HTR-8/SVneo (cell line): Measurements from ENCODE around the gene OR2V2.
A peak's percentile ranks its signal among the peaks of the same experiment; 100 is the strongest.
"Not testable (repeated sequence)": the region's sequence is repeated elsewhere in the genome, so short reads cannot be mapped to it uniquely, and the experiment has no call there.

Experiments used
- DNase-seq: peaks from one replicate; pipeline ENCODE4 v3.0.0; 2011; ENCODE audit warnings: low spot score, mixed read lengths; ENCODE audit not compliant: insufficient read length
- FAIRE-seq: peaks from 2 replicates; lab custom pipeline; 2011; peaks lifted over from hg19 to GRCh38; lab: Jason Lieb, UNC

The OR2V2 gene

DNA sequence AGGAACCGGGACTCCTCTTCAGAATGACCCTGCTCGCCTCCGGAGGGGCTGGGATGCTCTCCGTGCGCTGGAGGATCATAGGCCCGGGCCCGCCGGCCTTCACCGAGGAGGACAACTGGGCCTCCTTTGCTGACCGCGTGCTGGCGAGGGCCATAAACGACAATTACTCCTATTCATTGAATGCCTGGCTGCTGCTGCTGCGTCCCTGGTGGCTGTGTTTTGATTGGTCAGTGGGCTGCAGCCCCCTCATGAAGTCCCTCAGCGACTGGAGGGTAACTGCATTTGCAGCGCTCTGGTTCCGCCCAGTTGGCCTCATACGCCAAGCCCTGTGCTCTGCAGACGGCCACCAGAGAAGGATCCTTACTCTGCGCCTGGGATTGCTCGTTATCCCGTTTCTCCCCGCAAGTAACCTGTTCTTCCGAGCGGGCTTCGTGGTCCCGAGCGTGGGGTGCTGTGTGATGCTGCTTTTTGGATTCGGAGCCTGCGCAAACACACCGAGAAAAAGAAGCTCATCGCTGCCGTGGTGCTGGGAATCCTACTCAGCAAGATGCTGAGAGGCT, 33.0 kb upstream of the OR2V2 start:
- FAIRE-seq (no peak), DNase-seq (no peak)

DNA sequence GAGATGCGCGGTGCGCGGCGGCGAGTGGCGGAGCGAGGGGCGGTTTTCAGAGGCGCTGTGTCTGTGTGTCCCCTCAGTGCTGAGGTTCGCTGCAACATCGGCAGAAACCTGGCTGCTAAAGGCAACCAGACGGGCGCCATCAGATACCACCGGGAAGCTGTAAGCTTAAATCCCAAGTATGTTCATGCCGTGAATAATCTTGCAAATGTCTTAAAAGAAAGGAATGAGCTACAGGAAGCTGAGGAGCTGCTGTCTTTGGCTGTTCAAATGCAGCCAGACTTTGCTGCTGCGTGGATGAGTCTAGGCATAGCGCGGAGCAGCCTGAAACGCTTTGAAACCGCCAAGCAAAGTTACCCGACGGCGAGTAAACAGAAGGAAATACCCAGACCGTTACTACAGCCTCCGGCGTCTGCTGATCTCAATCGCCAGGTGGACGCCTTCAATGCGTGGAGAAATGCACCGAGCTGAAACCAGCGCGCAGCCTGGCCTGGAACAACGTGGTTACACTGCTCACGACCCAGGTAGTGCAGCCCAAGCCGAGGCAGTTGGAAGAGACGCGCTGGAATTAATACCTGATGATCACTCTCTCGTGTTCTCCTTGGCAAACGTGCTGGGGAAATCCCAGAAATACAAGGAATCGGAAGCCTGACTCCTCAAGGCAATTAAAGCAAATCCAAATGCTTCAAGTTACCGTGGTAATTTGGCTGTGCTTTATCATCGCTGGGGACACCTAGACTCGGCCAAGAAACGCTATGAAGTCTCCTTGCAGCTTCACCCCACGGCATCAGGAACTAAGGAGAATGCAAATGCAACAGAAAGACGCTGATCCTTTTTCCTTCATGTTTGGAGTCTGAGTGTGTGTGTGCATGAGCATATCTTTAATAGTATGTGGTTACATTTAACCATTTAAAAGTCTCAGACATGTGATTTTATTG, 32.3 kb upstream of the OR2V2 start:
- peak; percentile 21 for DNase-seq
- FAIRE-seq: peak; percentile 69

DNA sequence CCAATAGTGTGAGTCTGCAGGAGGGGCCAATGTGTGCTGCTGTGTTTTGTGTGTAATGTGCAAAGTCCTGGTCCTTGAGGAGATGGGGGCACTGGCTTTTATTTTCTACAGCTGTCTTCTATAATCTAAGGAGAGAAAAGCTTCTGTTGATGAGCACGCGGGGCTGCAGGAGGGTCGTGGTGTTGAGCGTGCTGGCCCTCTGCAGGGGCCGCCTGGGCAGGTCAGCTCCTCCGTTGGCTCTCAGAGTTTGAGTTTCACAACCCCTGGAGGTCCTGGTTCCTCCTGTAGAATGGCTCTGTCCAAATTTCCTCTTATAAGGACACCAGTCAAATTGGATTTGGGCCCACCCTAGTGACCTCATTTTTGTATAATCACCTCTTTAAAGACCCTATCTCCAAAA, 29.0 kb upstream of the OR2V2 start:
- no peak for FAIRE-seq
- no peak for DNase-seq

DNA sequence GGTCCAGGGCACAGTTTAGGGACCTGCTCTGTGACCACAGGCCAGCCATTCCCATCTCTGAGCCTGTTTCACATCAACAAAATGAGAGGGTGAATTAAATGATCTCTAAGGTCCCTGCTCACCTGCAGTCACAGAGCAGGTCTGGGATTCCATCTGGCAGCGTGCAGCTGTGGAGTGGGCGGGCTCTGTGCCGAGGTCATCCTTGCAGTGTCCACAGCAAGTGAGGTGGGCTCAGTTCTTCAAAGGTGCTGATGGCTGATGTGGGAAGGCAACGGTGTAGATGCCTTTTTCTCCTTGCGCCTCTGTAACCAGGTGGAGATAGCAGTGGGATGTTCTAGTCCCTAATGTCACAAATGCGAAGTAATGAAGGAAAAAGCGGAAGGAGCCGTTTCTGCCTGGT, 28.3 kb upstream of the OR2V2 start:
- FAIRE-seq (no peak), DNase-seq (no peak)

DNA sequence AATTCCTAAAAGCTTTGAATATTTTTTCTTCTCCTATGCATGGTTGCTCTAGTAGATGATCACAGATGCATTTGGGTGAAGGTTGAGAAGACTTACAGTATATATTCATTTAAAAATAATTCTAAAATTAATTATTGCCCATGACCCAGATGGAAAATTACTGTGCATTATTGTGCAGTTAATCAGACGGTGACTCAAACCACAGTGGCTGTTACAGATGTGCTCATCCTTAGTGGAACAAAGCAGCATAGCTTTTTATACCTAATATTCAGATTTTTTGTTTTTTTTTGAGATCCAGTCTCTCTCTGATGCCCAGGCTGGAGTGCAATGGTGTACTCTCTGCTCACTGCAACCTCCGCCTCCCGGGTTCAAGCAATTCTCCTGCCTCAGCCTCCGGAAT, 27.1 kb upstream of the OR2V2 start:
- FAIRE-seq: no peak
- no peak for DNase-seq

DNA sequence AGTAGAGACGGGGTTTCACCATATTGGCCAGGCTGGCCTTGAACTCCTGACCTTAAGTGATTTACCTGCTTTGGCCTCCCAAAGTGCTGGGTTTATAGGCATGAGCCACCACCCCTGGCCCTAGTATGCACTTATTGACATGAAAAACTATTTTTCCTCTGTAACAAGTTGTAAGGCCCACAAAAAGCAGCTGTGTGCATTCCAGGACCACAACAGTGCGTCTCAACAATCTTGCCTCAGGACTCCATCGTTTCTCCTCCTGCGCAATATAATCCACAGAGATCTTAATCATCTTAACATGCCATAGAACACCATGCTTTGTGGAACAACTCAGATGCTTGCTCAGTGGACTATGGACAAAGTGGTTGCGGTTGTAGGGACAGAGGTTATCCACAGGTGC, 26.6 kb upstream of the OR2V2 start:
- no peak for FAIRE-seq
- no peak for DNase-seq

DNA sequence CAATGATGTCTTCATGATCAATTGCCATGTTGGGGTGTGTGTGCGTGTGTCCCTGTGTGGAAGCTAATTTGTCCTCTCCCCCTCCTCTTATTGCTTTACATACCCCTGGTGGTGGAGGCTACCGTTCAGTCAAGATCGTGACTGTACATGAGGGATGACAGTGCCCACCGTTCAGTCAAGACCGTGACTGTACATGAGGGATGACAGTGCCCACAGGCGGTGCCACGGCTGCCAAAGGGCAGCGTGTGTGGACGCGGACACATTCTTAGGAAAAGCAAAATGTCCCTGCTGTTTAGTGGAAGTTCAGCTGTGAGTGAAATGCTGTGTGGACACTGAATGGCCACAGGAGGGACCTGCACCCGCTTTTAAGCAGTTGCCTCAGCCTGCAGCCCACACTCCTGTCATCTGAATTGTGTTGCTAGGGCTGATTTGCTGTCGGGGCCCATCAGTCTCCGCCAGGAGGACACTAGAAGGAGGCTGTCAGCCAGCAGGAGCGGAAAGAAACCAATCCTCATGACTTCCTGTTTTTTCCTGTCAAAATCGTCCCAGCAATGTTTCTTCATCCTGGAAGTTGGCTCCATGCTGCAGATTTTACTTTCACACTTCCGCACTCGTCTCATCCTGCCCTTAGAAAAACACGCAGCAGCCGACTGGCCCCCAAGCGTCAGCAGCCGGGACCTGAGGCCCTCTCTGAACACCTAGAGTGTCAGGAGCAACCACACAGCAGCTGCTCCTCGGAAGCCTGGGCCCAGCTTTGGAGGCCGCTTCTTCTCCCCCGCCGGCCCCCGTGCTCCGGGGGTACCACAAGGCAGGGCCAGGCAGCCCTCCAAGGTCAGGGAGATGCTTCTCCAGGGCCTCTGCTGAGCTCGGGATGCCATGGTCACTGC, 25.5 kb upstream of the OR2V2 start:
- DNase-seq (no peak), FAIRE-seq (no peak)

DNA sequence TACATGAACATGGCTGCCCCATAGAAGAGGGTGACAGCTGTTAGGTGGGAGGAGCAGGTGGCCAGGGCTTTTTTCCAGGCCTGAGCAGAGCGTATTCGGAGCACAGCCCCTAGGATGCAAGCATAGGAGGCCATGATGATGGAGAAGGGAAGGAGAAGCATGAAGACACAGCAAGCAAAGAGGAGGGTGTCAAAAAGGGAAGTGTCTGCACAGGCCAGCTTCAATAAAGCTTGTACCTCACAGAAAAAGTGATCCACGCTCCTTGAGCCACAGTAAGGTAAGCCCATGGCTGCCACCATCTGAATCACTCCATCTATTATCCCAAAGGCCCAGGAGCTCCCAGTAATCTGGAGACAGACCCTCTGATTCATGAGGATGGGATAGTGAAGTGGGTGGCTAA, 22.9 kb upstream of the OR2V2 start:
- no peak for DNase-seq
- no peak for FAIRE-seq

DNA sequence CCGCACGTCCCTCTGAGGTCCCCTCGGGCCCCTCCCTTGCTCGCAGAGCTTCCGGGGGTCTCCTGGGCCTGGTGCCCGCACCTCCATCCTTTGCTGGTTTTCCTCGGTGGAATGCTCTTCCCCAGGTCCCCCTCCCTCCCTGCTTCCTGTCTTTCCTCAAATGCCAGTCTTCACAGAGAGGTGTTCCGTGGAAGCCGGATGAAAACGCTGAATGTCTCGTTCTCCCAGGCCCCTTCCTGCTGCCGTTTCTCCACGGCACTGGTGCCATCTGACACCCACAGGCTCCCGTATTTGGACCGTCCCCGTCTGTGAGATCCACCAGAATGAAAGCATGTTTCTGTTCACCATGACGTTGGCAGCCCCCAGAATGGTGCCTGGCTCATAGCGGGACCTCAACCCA, 20.5 kb upstream of the OR2V2 start:
- FAIRE-seq (no peak), DNase-seq (no peak)

DNA sequence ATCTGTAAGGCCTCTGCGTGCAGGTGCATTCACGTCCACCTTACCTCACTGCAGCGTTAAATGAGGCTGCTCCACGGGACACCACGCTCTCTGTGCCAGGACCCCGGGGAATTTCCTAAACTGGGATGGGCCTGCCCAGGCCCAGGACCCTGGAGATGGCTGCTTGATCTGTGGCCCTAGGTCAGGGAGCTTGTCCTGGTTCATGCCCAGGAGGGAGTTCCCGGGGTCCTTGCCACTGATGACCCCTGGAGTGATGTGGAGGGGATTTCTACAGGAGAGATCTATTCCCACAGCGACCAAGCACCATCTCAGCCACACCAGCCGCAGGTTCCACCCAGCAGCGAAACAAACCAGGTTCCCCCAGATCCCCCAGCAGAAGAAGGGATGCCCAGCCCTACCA, 19.9 kb upstream of the OR2V2 start:
- FAIRE-seq: no peak
- DNase-seq: no peak

DNA sequence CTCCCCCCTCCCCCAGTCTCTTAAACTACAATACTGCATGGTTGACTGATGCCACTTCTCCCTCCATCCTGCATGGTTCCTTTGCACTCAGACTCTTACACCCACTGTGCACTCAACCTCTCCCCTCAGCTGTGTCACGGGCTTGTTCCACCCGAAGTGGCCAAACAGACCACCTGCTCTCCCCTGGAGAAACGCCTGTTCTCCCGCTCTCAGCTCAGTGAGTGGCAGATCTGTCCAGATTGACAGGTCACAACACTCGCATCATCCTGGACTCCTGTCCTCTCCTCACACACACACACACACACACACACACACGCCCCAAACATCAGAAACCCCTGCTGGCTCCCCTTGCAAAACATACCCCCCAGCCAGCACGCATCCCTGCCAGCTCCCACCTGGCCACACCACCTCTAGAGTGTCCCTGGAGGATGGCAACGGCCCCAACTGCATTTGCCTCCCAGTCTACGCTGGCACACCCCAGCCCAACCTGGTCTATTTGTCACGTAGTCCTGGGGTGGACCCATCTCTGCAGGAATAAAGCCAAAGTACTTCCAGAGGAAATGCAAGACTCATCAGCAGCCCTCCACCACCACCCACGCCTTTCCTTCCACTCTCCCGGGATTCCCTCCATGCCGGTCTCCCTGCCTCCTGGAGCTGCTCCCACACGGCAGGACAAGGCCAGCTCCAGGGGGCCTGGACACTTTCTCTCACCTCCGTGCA, 19.3 kb upstream of the OR2V2 start:
- DNase-seq (no peak), FAIRE-seq (no peak)

DNA sequence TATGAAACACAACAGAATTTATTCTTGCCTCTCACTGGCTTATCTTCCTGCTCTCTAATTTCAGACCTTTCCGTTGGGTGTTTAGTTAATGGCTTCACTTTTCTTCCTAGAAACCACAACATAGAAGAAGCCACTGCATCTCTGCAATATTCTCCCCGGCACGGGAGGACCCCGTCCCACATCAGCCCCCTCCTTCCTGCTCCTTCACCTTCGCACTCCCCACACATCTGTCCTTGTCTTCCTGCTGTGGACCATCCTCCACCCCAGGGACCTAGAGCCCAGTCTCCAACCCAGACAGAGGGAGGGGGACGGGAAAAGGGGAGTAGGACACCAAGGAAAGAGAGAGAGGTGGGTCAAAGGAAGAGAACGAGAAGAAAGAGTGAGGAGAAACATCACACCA, 17.8 kb upstream of the OR2V2 start:
- DNase-seq: no peak
- FAIRE-seq: no peak

DNA sequence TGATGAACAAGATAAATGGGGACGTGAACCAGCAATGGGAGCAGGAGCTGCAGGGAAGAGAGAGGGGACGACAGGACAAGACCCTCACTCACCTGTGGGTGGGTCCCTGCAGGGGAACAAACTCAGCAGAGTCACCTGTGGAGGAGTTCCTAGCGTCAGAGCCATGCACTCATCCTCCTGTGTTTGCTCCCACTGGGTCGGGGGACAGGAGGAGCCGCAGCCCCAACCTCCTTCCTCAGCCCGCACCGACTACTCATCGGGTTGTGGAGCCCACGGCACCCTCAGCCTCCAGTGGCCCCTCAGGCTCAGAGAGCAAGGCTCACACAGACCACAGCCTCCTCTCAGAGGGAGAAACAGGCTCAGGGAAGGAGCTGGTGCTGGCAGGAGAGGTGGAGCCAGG, 17.3 kb upstream of the OR2V2 start:
- DNase-seq, FAIRE-seq: not testable (repeated sequence)

DNA sequence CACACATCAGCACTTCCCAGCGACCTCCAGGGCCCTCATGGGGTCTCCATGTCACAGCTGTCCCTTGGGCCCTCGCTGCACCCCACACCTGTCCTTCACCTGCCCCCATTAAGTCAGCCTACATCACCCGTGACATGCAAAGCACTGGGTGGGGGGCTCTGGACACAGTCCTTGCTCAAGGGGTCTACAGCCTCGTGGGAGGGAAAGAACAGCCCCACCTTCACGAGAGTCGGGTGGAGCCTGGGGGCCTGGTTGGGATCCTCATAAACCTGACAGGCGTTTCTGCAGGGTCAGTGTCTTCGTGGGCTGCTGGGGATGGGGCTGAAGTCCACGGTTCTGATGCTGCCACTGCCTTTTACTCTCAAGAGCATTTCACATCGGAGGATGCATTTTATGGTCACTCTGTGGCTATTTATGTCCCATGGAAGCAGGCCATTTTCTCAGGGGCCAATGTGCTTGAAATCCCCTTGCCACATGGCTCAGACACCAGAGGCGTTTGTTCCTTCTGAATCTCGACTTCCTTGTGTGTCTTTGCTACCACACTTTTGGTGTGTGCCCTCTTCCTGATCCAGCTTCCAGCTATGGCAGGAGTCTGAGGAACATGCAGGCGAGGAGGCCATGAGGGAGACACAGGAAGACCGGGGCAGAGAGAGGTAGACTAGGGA, 16.4 kb upstream of the OR2V2 start, which contains the start of gene OR2V1:
OR2V1 (minus strand) TSS at position 338 of the 665 bp plus-strand sequence. CDS start 5,865 bp downstream, outside the sequence.
- DNase-seq (no peak), FAIRE-seq (no peak)

DNA sequence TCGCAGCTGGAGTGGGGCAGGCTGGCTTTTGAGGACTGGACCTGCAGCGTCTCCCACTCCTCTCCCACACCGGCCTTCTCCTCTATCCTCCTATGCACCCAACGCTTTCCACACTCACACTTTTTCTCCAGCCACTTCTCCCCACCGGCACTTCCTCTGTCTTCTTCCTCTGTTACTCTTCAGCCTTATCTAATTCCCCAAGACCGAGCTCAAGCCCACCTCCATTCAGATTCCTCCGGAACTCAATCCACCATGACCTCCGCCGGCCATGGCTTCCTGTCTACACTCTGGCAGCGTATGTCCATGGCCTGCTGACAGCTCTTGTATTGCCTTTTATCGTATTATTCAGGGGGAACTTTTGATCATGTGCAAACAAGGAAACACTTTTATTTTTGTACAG, 15.9 kb upstream of the OR2V2 start:
- FAIRE-seq: no peak
- DNase-seq: no peak

DNA sequence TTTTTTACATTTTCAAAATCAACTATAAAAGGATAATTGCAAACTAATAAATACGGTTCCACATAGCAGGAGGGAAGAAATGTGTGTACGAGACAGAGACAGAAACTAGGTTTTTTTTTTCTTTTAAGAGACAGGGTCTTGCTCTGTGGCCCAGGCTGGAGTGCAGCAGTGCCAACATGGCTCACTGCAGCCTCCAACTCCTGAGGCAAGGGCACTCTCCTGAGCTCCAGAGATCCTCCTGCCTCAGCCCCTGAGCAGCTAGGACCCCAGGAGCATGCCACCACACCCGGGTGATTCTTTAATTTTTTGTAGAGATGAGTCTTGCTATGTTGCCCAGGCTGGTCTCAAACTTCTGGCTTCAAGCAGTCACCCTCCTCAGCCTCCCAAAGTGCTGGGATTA, 14.3 kb upstream of the OR2V2 start:
- FAIRE-seq: no peak

DNA sequence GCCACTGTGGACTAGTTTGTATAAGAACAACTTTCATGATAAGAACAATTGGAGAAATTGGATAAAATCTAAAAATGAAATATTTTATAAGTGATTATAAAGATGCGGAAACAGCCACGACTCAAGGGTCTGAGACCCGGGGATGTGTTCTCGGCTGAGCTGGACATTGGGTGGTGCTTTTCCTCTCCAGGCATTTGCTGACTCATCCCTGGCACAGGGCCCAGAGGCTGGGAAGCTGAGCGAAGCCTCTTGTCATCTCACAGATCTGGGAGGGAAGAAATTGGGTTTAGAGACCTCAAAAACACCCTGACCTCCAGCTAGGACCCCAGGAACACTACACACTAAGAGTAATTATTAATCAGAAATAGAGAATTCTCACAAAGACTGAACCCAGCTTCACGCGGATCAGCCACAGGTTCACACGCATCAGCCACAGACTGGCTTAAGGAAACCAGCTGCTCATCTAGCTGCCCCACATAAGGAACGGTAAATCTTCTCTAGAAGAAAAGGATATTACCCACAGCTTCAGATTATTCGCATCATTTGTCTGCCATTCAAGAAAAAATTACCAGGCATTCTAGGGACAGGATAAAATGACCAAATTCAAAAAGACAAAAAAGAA, 13.7 kb upstream of the OR2V2 start:
- DNase-seq: peak; percentile 57
- no peak for FAIRE-seq

More for the DNA sequence above, 14.3 kb upstream of the OR2V2 start:
- DNase-seq: no peak

DNA sequence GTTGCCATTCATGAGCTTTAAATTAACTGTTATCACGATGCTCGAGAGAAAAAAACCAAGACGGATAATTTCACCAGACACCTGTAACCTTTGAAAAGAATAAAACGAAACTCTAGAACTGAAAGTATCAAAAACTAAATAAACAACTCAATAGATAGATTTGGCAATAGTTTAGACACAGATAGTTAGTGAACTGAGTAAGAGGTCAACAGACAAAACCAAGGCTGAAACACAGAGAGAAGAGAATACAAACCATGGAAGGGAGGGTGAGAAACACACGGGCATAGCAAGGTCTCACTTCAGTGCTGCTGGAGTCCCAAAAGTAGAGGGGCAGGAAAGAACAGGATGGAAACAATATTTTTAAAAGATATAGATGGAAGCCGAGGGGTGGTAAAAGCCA, 13.1 kb upstream of the OR2V2 start:
- FAIRE-seq (no peak), DNase-seq (no peak)

DNA sequence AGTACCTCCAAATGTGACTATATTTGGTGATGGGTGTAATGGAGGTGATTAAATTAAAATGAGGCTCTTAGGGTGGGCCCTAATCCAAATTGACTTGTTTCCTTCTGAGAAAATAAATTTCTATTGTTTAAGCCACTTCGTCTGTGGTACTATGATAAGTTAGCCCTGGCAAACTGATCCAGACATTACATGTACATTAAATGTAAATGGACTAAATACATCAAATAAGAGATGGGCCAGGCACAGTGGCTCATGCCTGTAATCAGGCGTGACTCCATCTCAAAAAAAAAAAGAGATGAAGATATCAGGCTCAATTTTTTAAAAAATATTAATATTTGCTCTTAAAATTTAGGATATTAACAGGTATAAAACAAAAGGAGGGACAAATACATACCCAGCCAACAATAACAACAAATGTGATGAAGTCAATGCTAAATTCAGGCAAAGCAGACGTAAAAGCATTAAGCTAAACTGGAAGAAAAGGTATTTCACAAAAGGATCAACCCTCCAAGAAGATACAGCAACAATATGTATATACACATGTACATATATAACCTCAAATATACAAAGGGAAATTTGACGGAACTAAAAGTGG, 10.9 kb upstream of the OR2V2 start:
- FAIRE-seq (no peak), DNase-seq (no peak)
